BLaER1 treated with 17β-estradiol and CSF1 and Interleukin-3, amounts not matched to agents 10 nM and 100 nM (cell line): ENCODE results near the gene GPR34.
A peak's percentile ranks its signal among the peaks of the same experiment; 100 is the strongest.

Experiments
- H3K27ac ChIP-seq, 11 experiments: shearing (Covaris generic); formaldehyde crosslinking; 2 replicates each; pipeline ENCODE4 v1.8.1; 2022
- H3K27me3 ChIP-seq, 11 experiments: shearing (Covaris generic); formaldehyde crosslinking; 2 replicates each; pipeline ENCODE4 v1.8.1; 2022
- H3K36me3 ChIP-seq, 11 experiments: shearing (Covaris generic); formaldehyde crosslinking; 2 replicates each; pipeline ENCODE4 v1.8.1; 2022
- H3K4me1 ChIP-seq, 10 experiments: shearing (Covaris generic); formaldehyde crosslinking; 2 replicates each; pipeline ENCODE4 v1.8.1; 2022
- H3K4me2 ChIP-seq, 11 experiments: shearing (Covaris generic); formaldehyde crosslinking; 2 replicates each; pipeline ENCODE4 v1.8.1; 2022
- H3K4me3 ChIP-seq, 10 experiments: shearing (Covaris generic); formaldehyde crosslinking; 2 replicates each; pipeline ENCODE4 v1.8.1; 2022
- H3K9ac ChIP-seq, 11 experiments: shearing (Covaris generic); formaldehyde crosslinking; 2 replicates each; pipeline ENCODE4 v1.8.1; 2022
- H3K9me3 ChIP-seq, 11 experiments: shearing (Covaris generic); formaldehyde crosslinking; replicated peaks in 1 of 11; 2 replicates each; pipeline ENCODE4 v1.8.1; 2022
- H4K20me1 ChIP-seq, 11 experiments: shearing (Covaris generic); formaldehyde crosslinking; 2 replicates each; pipeline ENCODE4 v1.8.1; 2022
- Cebpa-rat ChIP-seq, 11 experiments: shearing (Covaris generic); IDR thresholded peaks; 2 replicates each; pipeline ENCODE4 v1.8.1; 2022

Gene GPR34

GRCh38 chrX:41684940-41685339 lies 3.8 kb upstream of the GPR34 start:
- Histone ChIP-seq H3K9ac (no peak overlapping the region), H3K4me1 (peaks cover 0 to 29% (median 0%) of the 10 kb centered on the region in 10 experiments; a peak in 8 of 20 replicates), H3K4me2 (no peak overlapping the region), H4K20me1 (no peaks in the 10 kb centered on the region), H3K27me3 (peaks cover 84 to 97% (median 94%) of the 10 kb centered on the region in 11 experiments), H3K4me3 (no peak overlapping the region), H3K9me3 (no peaks in the 10 kb centered on the region), H3K36me3 (no peaks in the 10 kb centered on the region), H3K27ac (no peak overlapping the region)
- TF ChIP-seq Cebpa-rat (IDR thresholded peaks at IDR 0.05), result no peak

GRCh38 chrX:41686788-41687187 lies 2.0 kb upstream of the GPR34 start:
- no peaks in the 10 kb centered on the region for H3K36me3 ChIP-seq
- no peak overlapping the region for H3K27ac ChIP-seq
- no peaks in the 10 kb centered on the region for H4K20me1 ChIP-seq
- no peak overlapping the region for H3K9ac ChIP-seq
- H3K4me1 ChIP-seq, result peaks cover 0 to 30% (median 0%) of the 10 kb centered on the region in 10 experiments; a peak in 8 of 20 replicates
- TF ChIP-seq Cebpa-rat (IDR thresholded peaks at IDR 0.05), result no peak
- no peaks in the 10 kb centered on the region for H3K9me3 ChIP-seq
- H3K4me2 ChIP-seq, result peak overlapping the region in 3 of 11 experiments; percentile 49 to 59 (median 52); a peak in 5 of 22 replicates
- H3K27me3 ChIP-seq, result peaks cover 88 to 98% (median 96%) of the 10 kb centered on the region in 11 experiments
- H3K4me3 ChIP-seq, result no peak overlapping the region

GRCh38 chrX:41688156-41688555 lies 617 bp upstream of the GPR34 start:
- H3K4me1 ChIP-seq, result peaks cover 0 to 44% (median 0%) of the 10 kb centered on the region in 10 experiments; a peak in 8 of 20 replicates
- H4K20me1 ChIP-seq, result no peaks in the 10 kb centered on the region
- peak overlapping the region in 2 of 11 experiments; percentile 4 to 59; a peak in 3 of 22 replicates for H3K4me2 ChIP-seq
- no peaks in the 10 kb centered on the region for H3K36me3 ChIP-seq
- H3K27ac ChIP-seq, result no peak overlapping the region
- no peak for TF ChIP-seq Cebpa-rat (IDR thresholded peaks at IDR 0.05)
- peaks cover 88 to 98% (median 96%) of the 10 kb centered on the region in 11 experiments for H3K27me3 ChIP-seq
- H3K9me3 ChIP-seq, result no peaks in the 10 kb centered on the region
- H3K4me3 ChIP-seq, result no peak overlapping the region
- H3K9ac ChIP-seq, result no peak overlapping the region

- no peaks in the 10 kb centered on the region for H3K36me3 ChIP-seq
- H3K4me1 ChIP-seq, result peaks cover 0 to 56% (median 2%) of the 10 kb centered on the region in 10 experiments; a peak in 11 of 20 replicates
Measured at GRCh38 chrX:41689711-41690110, 938 bp downstream of the GPR34 start.

GRCh38 chrX:41692162-41692749 lies 3.5 kb downstream of the GPR34 start:
- no peak overlapping the region for H3K27ac ChIP-seq
- H4K20me1 ChIP-seq, result 0 out of 22 replicates have a peak, but pooled peaks cover 0 to 5% (median 0%) of the 10 kb centered on the region in 11 experiments
- H3K4me2 ChIP-seq, result peak overlapping the region in 2 of 11 experiments; percentile 23 to 40; a peak in 3 of 22 replicates
- peaks cover 0 to 4% (median 0%) of the 10 kb centered on the region in 11 experiments; a peak in 2 of 22 replicates for H3K9me3 ChIP-seq
- no peak overlapping the region for H3K9ac ChIP-seq
- H3K4me3 ChIP-seq, result no peak overlapping the region
- no peaks in the 10 kb centered on the region for H3K36me3 ChIP-seq
- peaks cover 0 to 47% (median 0%) of the 10 kb centered on the region in 10 experiments; a peak in 9 of 20 replicates for H3K4me1 ChIP-seq
- peaks cover 86 to 98% (median 93%) of the 10 kb centered on the region in 11 experiments for H3K27me3 ChIP-seq
- TF ChIP-seq Cebpa-rat (IDR thresholded peaks at IDR 0.05), result no peak

More at GRCh38 chrX:41689711-41690110, 938 bp downstream of the GPR34 start:
- H3K4me3 ChIP-seq, result no peak overlapping the region
- no peak overlapping the region for H3K27ac ChIP-seq
- H3K9me3 ChIP-seq, result no peaks in the 10 kb centered on the region
- H3K4me2 ChIP-seq, result no peak overlapping the region
- 0 out of 22 replicates have a peak, but pooled peaks cover 0 to 3% (median 0%) of the 10 kb centered on the region in 11 experiments for H4K20me1 ChIP-seq
- no peak for TF ChIP-seq Cebpa-rat (IDR thresholded peaks at IDR 0.05)
- no peak overlapping the region for H3K9ac ChIP-seq
- H3K27me3 ChIP-seq, result peaks cover 88 to 98% (median 96%) of the 10 kb centered on the region in 11 experiments

- H3K4me3 ChIP-seq, result no peak overlapping the region
- H3K4me2 ChIP-seq, result peak overlapping the region in 3 of 11 experiments; percentile 40 to 53 (median 52); a peak in 5 of 22 replicates
- peaks cover 84 to 98% (median 93%) of the 10 kb centered on the region in 11 experiments for H3K27me3 ChIP-seq
- peaks cover 0 to 4% (median 0%) of the 10 kb centered on the region in 11 experiments; a peak in 2 of 22 replicates for H3K9me3 ChIP-seq
- peaks cover 0 to 40% (median 0%) of the 10 kb centered on the region in 10 experiments; a peak in 9 of 20 replicates for H3K4me1 ChIP-seq
- H3K9ac ChIP-seq, result no peak overlapping the region
- H3K27ac ChIP-seq, result no peak overlapping the region
- H4K20me1 ChIP-seq, result 0 out of 22 replicates have a peak, but pooled peaks cover 0 to 5% (median 0%) of the 10 kb centered on the region in 11 experiments
- no peak for TF ChIP-seq Cebpa-rat (IDR thresholded peaks at IDR 0.05)
- no peaks in the 10 kb centered on the region for H3K36me3 ChIP-seq
Measured at GRCh38 chrX:41693024-41693423, 4.3 kb downstream of the GPR34 start.

GRCh38 chrX:41695426-41695825 lies 6.7 kb downstream of the GPR34 start:
- no peak for TF ChIP-seq Cebpa-rat (IDR thresholded peaks at IDR 0.05)
- H3K27me3 ChIP-seq, result peaks cover 76 to 97% (median 91%) of the 10 kb centered on the region in 11 experiments
- H3K27ac ChIP-seq, result no peak overlapping the region
- no peaks in the 10 kb centered on the region for H3K36me3 ChIP-seq
- H3K9ac ChIP-seq, result no peak overlapping the region
- H4K20me1 ChIP-seq, result 0 out of 22 replicates have a peak, but pooled peaks cover 0 to 5% (median 0%) of the 10 kb centered on the region in 11 experiments
- peaks cover 0 to 4% (median 0%) of the 10 kb centered on the region in 11 experiments; a peak in 2 of 22 replicates for H3K9me3 ChIP-seq
- H3K4me2 ChIP-seq, result no peak overlapping the region
- H3K4me3 ChIP-seq, result no peak overlapping the region
- H3K4me1 ChIP-seq, result peaks cover 0 to 29% (median 0%) of the 10 kb centered on the region in 10 experiments; a peak in 9 of 20 replicates

GRCh38 chrX:41703574-41704029 lies 14.8 kb downstream of the GPR34 start:
- H4K20me1 ChIP-seq, result peaks cover 0 to 3% (median 0%) of the 10 kb centered on the region in 11 experiments; a peak in 2 of 22 replicates
- no peak overlapping the region for H3K27ac ChIP-seq
- no peak for TF ChIP-seq Cebpa-rat (IDR thresholded peaks at IDR 0.05)
- peak overlapping the region in 2 of 11 experiments; percentile 81 to 84; a peak in 3 of 22 replicates for H3K4me2 ChIP-seq
- no peaks in the 10 kb centered on the region for H3K9me3 ChIP-seq
- peaks cover 70 to 97% (median 86%) of the 10 kb centered on the region in 11 experiments for H3K27me3 ChIP-seq
- peaks cover 21 to 55% (median 33%) of the 10 kb centered on the region in 10 experiments for H3K4me1 ChIP-seq
- no peaks in the 10 kb centered on the region for H3K36me3 ChIP-seq
- H3K4me3 ChIP-seq, result no peak overlapping the region
- H3K9ac ChIP-seq, result no peak overlapping the region

- peaks cover 0 to 3% (median 0%) of the 10 kb centered on the region in 11 experiments; a peak in 2 of 22 replicates for H4K20me1 ChIP-seq
- H3K4me3 ChIP-seq, result peak overlapping the region in 6 of 10 experiments; percentile 4 to 31 (median 27); a peak in 4 of 20 replicates
- peak overlapping the region; percentile 43 to 74 (median 69); a peak in 20 of 22 replicates for H3K9ac ChIP-seq
- peaks cover 79 to 100% (median 92%) of the 10 kb centered on the region in 11 experiments for H3K27me3 ChIP-seq
- H3K4me2 ChIP-seq, result peak overlapping the region; percentile 52 to 84 (median 71)
- no peaks in the 10 kb centered on the region for H3K9me3 ChIP-seq
- no peak for TF ChIP-seq Cebpa-rat (IDR thresholded peaks at IDR 0.05)
- H3K27ac ChIP-seq, result peak overlapping the region; percentile 70 to 89 (median 81)
- H3K36me3 ChIP-seq, result no peaks in the 10 kb centered on the region
- peaks cover 21 to 62% (median 33%) of the 10 kb centered on the region in 10 experiments for H3K4me1 ChIP-seq
Measured at GRCh38 chrX:41705042-41705441, 16.3 kb downstream of the GPR34 start.
